OCI-LY7 (cell line): ENCODE results near the gene SLC23A1. TPM values are rescaled to one million over a fixed set of nuclear protein-coding genes. Genes with fewer than 3 reads are reported as not detected.

Experiments
- BruUV-seq: library from RNA; stranded (reverse); fragments of 400-500 nt; replicated peaks from 2 replicates; lab custom pipeline; 2021; lab: Mats Ljungman, UMichigan
- CTCF ChIA-PET: fragments of 300-600 bp; sonication (Branson Sonifier 250); formaldehyde crosslinking; loops from one replicate; lab custom pipeline; 2022; ENCODE audit warnings: antibody characterized with exemption; ENCODE audit not compliant: unreplicated experiment; lab: Charles Lee
- POLR2A ChIA-PET: fragments of 300-600 bp; sonication (Branson Sonifier 250); formaldehyde crosslinking; loops from one replicate; lab custom pipeline; 2022; ENCODE audit warnings: antibody characterized with exemption; lab: Charles Lee
- DNase-seq: peaks from one replicate; pipeline ENCODE4 v3.0.0-alpha.2; 2015; ENCODE audit warnings: low spot score
- H2AFZ ChIP-seq: fragments of 200-600 bp; sonication (generic), shearing (Covaris generic); 2 replicates; pipeline ENCODE4 v1.6.1; 2014; ENCODE audit warnings: mild to moderate bottlenecking, antibody characterized with exemption, low read length, moderate library complexity
- H3K27ac ChIP-seq: fragments of 200-600 bp; sonication (generic); 2 replicates; pipeline ENCODE4 v1.5.1; 2014; ENCODE audit warnings: mixed run types, low read depth, mild to moderate bottlenecking, moderate library complexity, low read length, inconsistent platforms; ENCODE audit not compliant: poor library complexity, severe bottlenecking
- H3K36me3 ChIP-seq: fragments of 200-600 bp; sonication (generic); 2 replicates; pipeline ENCODE4 v1.6.1; 2014; ENCODE audit warnings: mild to moderate bottlenecking, antibody characterized with exemption, low read length, moderate library complexity, mixed read lengths; ENCODE audit not compliant: insufficient read depth
- H3K4me1 ChIP-seq: fragments of 200-600 bp; sonication (generic); 2 replicates; pipeline ENCODE4 v1.5.1; 2014; ENCODE audit warnings: mild to moderate bottlenecking, low read length; ENCODE audit not compliant: insufficient read depth, poor library complexity, severe bottlenecking
- H3K4me2 ChIP-seq: fragments of 200-600 bp; sonication (generic); 2 replicates; pipeline ENCODE4 v1.6.1; 2014; ENCODE audit warnings: mild to moderate bottlenecking, low read length
- H3K4me3 ChIP-seq: fragments of 200-600 bp; sonication (generic); 2 replicates; pipeline ENCODE4 v1.5.1; 2014; ENCODE audit warnings: mild to moderate bottlenecking, low read depth, low read length; ENCODE audit not compliant: poor library complexity, severe bottlenecking
- H3K79me2 ChIP-seq: fragments of 200-600 bp; sonication (generic); 2 replicates; pipeline ENCODE4 v1.6.1; 2016; ENCODE audit warnings: low read depth, mild to moderate bottlenecking, low read length, moderate library complexity, mixed read lengths; ENCODE audit not compliant: insufficient read depth
- H3K9me2 ChIP-seq: fragments of 200-600 bp; sonication (generic); 2 replicates; pipeline ENCODE4 v1.6.1; 2016; ENCODE audit warnings: mild to moderate bottlenecking, low read length, mixed read lengths; ENCODE audit not compliant: insufficient read depth
- H3K9me3 ChIP-seq: fragments of 200-600 bp; sonication (generic); 2 replicates; pipeline ENCODE4 v1.6.1; 2014; ENCODE audit warnings: mild to moderate bottlenecking, mixed run types, low read length, mixed read lengths
- H4K20me1 ChIP-seq: fragments of 200-600 bp; sonication (generic); 2 replicates; pipeline ENCODE4 v1.6.1; 2014; ENCODE audit warnings: mild to moderate bottlenecking, antibody characterized with exemption, low read length, moderate library complexity, mixed read lengths; ENCODE audit not compliant: insufficient read depth
- CTCF ChIP-seq: fragments of 200-600 bp; sonication (generic); conservative IDR thresholded peaks from 2 replicates; pipeline ENCODE4 v1.5.1; 2014; ENCODE audit warnings: mild to moderate bottlenecking, antibody characterized with exemption, low read length, moderate library complexity, mixed read lengths
- EZH2phosphoT487 ChIP-seq: fragments of 200-600 bp; sonication (generic); IDR thresholded peaks from 2 replicates; pipeline ENCODE4 v1.6.1; 2018; ENCODE audit warnings: low read depth, borderline replicate concordance, mild to moderate bottlenecking, mixed run types, antibody characterized with exemption, low read length, moderate library complexity, mixed read lengths
- intact Hi-C: fragments of 100-400 bp; cut with micrococcal nuclease; formaldehyde crosslinking; loops from one replicate; pipeline ENCODE4 v1.10.0; 2022; ENCODE audit not compliant: unreplicated experiment
- total RNA-seq, 2 experiments: library from RNA; depleted of rRNA in 1 of 2; stranded (reverse); fragments of >200 nt in 1 of 2; shearing (Covaris generic) in 1 of 2; gene quantifications; 2 replicates each; pipeline ENCODE4 v1.2.3, GENCODE V29; 2014 to 2022

Gene SLC23A1
- total RNA-seq, 2 experiments from 2014 or later, result 20.3 to 63.1 TPM

GRCh38 chr5:139430015-139430414 is 46.9 kb upstream of the SLC23A1 start:
- no TSS peak for BruUV-seq
- intact Hi-C loops, result no loop called here
- no peaks in the 10 kb centered on the region for H4K20me1 ChIP-seq
- no peaks in the 10 kb centered on the region for H3K79me2 ChIP-seq
- no peaks in the 10 kb centered on the region for H3K36me3 ChIP-seq
- no peak for DNase-seq
- H3K9me2 ChIP-seq, result no peaks in the 10 kb centered on the region
- no peak overlapping the region for H3K4me3 ChIP-seq
- TF ChIP-seq CTCF (no peak), EZH2phosphoT487 (no peak)
- ChIA-PET POLR2A (interaction anchor here (0.6 kb wide), 1 partner anchor 9 kb away, joined by 3 read pairs; no protein-coding TSS in a partner anchor), CTCF (no interaction called here)
- no peak overlapping the region for H3K27ac ChIP-seq
- H3K4me2 ChIP-seq, result no peak overlapping the region
- H2AFZ ChIP-seq, result no peak overlapping the region
- no peaks in the 10 kb centered on the region for H3K9me3 ChIP-seq
- H3K4me1 ChIP-seq, result no peaks in the 10 kb centered on the region

- H4K20me1 ChIP-seq, result no peaks in the 10 kb centered on the region
- intact Hi-C loops, result no loop called here
- H3K79me2 ChIP-seq, result no peaks in the 10 kb centered on the region
- BruUV-seq, result no TSS peak
- H3K4me3 ChIP-seq, result no peak overlapping the region
- no peak overlapping the region for H3K27ac ChIP-seq
- ChIA-PET POLR2A (interaction anchor here (0.8 kb wide), 1 partner anchor 12 kb away, joined by 3 read pairs; no protein-coding TSS in a partner anchor), CTCF (no interaction called here)
- DNase-seq, result no peak
- no peak overlapping the region for H3K4me2 ChIP-seq
- no peaks in the 10 kb centered on the region for H3K9me3 ChIP-seq
- H3K9me2 ChIP-seq, result no peaks in the 10 kb centered on the region
- no peaks in the 10 kb centered on the region for H3K4me1 ChIP-seq
- no peak overlapping the region for H2AFZ ChIP-seq
- TF ChIP-seq EZH2phosphoT487 (no peak), CTCF (no peak)
- no peaks in the 10 kb centered on the region for H3K36me3 ChIP-seq
These were observed 43.2 kb upstream of the SLC23A1 start for GRCh38 chr5:139426203-139426885.

GRCh38 chr5:139425497-139425896 is 42.4 kb upstream of the SLC23A1 start:
- H3K27ac ChIP-seq, result no peak overlapping the region
- no peaks in the 10 kb centered on the region for H3K79me2 ChIP-seq
- ChIA-PET POLR2A (interaction anchor here (0.6 kb wide), 1 partner anchor 223 kb away, joined by 3 read pairs; the partner anchor contains the start of gene CXXC5), CTCF (interaction anchor here (0.6 kb wide), 1 partner anchor 157 kb away, joined by 3 read pairs; no protein-coding TSS in a partner anchor)
- no peak overlapping the region for H2AFZ ChIP-seq
- no TSS peak for BruUV-seq
- intact Hi-C loops, result no loop called here
- H3K36me3 ChIP-seq, result no peaks in the 10 kb centered on the region
- no peak overlapping the region for H3K4me2 ChIP-seq
- no peak for DNase-seq
- H3K9me2 ChIP-seq, result no peaks in the 10 kb centered on the region
- H3K9me3 ChIP-seq, result no peaks in the 10 kb centered on the region
- H3K4me1 ChIP-seq, result no peaks in the 10 kb centered on the region
- TF ChIP-seq CTCF (no peak), EZH2phosphoT487 (no peak)
- no peak overlapping the region for H3K4me3 ChIP-seq
- no peaks in the 10 kb centered on the region for H4K20me1 ChIP-seq
